ENCODE results near the gene GUK1.

The GUK1 gene, protein sequence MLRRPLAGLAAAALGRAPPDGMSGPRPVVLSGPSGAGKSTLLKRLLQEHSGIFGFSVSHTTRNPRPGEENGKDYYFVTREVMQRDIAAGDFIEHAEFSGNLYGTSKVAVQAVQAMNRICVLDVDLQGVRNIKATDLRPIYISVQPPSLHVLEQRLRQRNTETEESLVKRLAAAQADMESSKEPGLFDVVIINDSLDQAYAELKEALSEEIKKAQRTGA

GRCh38 chr1:228139931-228140723, at the start of gene GUK1:
Gene GUK1, plus strand, starts transcription at chr1:228140279. Its CDS starts 24 bp downstream, at chr1:228140303.
- peak; percentile 89 to 100 (median 99) for DNase-seq

DNA sequence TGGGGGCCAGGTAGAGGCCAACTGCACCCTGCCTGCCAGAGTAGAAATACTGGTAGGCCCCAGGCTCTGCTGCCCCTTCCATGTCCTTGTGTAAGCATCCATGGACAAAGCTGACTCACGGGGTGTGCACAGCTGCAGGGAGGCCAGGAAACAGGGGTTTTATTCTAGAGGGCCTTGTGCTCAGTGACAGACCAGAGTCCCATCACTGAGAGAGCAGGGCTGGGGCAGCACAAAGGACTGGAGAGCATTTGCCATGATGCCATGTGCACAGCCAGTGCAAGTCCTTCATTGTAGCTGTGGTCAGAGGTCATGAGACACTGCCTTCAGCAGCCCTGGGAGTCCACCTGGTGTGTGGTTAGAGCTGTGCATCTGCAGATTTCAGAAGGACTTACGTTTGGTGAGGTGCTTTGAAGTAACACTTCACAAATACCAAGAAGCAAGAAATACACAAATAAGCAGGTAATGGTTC, 49.4 kb upstream of the GUK1 start:
- DNase-seq, result peak in 5 of 58 donors; percentile 23 to 58 (median 36)

GRCh38 chr1:228091084-228091483, 49.0 kb upstream of the GUK1 start:
- DNase-seq, result no peak

- DNase-seq, result no peak
Observed at GRCh38 chr1:228092342-228093049, 47.6 kb upstream of the GUK1 start.

DNA sequence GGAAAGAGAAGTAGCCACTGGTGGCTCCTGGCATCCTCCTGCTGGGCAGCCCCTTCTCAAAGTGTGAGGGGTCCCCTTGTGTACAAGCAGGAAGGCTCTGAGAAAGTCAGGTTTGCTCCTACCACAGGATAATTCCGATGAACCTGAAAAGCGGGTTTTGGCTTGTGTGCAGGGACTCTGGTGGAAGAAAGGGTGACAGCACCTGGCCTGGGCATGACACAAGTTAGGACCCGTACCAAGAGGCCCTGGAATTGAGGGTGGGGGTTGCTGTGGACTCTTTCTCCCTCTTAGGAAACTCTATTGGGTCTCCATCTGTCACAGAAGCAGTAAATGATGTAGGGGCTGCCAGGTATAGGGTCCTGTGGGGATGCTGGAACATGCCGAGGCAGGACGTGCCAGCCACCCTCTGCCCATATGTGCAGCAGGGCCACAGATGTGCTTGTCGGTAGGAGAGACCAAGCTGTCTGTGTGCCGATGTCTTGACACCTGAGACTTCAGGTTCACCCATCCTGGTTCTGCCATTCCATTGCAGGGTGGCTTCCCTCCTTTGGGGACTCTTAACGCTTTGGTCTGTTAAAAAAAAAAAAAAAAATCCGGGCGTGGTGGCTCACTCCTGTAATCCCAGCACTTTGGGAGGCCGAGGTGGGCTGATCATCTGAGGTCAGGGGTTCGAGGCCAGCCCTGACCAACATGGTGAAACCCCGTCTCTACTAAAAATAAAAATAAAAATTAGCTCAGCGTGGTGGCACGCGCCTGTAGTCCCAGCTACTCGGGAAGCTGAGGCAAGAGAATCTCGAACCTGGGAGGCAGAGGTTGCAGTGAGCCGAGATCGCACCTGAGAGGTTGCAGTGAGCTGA, 46.8 kb upstream of the GUK1 start:
- no peak for DNase-seq

DNA sequence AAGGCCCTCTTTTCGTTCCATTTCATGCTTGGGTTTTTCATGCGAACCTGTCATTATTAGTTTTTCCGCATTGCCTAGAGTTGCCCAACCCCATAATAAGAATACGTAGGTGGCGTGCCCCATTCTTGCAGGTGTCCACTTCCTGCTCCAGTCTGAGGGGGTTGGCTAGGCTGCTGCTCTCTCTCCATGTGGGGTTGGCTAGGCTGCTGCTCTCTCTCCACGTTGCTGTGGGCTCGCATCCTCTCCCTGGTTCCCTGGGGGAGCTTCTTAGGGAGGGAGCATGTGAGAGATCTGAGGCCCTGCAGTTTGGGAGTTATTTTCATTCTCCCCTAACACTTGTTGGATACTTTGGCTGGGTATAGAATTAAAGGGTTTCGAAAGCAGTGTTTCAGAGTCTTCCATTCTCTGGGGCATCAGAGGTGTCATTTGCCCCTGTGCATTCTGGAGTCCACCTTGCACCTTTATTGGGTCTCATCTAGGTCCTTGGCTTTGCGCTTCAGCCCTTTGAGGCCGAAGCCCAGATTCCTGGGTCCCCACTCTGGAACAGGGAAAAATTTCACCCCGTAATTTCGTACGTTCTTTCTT, 45.6 kb upstream of the GUK1 start:
- DNase-seq, result no peak

DNA sequence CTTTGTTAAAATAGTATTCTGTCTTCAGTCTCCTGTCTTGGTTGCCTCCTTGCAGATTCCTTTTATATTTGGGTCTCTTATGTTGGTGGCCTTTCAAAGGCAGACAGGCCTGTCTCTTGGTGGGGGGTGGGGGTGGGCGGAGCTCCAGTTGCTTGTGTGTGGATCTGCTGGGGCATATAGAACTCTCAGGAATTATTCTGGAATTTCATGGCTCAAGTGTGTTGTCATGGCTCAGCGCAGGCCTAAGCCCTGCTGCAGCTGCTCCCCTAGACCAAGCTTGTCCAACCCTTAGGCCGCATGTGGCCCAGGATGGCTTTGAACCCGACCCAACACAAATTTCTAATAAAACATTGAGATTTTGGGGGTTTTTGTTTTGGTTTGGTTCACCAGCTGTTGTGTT, 44.9 kb upstream of the GUK1 start:
- DNase-seq, result no peak

DNA sequence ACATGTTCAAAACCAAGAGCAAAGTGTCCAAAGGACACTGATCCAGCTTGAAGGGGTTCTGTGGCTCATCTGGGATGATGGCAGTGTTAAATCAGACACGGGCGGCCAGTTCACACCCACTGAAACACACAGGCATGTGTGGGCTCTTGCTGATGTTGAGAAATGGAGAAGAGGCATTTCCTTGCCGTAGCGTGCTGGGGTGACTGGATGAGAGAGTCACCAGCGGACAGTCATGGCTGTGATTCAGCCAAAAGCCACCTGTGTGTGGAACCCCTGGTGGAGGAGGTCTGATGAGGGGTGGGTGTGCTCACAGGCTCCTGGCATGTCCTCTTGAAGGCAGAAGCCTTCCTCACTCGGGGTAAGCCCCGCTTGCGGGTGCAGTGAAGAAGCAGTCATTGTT, 44.1 kb upstream of the GUK1 start:
- DNase-seq, result no peak

DNA sequence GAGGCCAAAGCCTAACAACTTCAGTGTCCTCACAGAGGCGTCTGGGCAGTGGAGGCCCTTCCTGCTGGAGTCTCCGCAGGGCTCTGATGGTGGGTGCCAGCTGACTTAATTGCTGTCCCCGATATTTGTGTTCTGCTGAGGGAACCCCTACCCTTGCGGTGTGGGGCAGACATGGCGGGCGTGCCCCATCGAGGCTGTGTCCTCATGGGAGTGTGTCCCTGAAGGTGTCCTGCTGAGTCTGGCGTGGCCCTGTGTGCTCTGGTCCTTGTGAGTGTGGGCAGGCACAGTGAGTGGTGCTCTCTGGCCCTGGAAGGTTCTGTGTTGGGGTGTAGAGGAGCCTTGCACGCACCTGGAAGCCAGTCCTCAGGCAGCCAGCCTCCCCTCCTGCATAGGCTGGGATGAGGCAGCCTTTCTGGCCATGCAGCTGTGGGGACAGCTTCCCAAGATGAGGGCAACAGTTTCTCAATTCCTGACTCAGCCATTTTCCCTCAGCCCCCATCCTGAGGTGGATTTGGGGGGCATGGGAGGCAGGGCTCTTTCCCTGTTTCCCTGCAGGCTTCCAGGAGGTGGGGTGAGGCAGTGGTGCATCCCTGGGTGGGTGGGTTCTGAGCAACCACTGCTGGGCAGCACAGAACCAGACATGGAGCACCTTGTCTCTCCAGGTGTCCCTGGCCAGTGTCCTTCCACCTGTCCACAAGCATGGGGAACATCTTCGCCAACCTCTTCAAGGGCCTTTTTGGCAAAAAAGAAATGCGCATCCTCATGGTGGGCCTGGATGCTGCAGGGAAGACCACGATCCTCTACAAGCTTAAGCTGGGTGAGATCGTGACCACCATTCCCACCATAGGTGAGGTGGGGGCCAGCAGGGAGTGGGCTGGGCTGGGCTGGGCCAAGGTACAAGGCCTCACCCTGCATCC, 43.4 kb upstream of the GUK1 start:
- no peak for DNase-seq

- no peak for DNase-seq
Observed at GRCh38 chr1:228097333-228098081, 42.6 kb upstream of the GUK1 start.

DNA sequence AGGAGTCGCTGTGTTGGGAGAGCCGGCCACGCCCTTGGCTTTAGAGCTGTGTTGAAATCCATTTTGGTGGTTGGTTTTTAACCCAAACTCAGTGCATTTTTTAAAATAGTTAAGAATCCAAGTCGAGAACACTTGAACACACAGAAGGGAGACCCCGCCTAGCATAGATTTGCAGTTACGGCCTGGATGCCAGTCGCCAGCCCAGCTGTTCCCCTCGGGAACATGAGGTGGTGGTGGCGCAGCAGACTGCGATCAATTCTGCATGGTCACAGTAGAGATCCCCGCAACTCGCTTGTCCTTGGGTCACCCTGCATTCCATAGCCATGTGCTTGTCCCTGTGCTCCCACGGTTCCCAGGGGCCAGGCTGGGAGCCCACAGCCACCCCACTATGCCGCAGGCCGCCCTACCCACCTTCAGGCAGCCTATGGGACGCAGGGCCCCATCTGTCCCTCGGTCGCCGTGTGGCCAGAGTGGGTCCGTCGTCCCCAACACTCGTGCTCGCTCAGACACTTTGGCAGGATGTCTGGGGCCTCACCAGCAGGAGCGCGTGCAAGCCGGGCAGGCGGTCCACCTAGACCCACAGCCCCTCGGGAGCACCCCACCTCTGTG, 41.7 kb upstream of the GUK1 start:
- DNase-seq, result no peak

DNA sequence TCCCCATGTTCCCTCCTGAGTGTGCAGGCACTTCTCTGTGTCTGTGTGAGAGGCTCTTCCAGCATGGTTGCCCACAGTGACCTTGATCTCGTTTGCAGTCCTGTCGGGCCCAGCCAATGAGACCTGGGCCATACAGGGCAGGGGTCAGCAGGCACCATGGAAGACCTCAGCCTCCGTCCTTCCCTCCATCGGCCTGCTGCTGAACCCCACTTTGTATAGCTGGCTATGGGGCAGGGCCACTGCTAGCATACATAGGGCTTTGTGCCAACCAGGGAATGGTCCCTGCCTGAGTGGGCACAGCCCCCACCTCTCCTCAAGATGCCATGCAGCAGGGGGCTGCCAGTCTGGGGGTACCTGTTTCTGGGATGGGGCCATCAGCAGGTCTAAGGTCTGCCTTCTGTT, 40.7 kb upstream of the GUK1 start:
- no peak for DNase-seq

DNA sequence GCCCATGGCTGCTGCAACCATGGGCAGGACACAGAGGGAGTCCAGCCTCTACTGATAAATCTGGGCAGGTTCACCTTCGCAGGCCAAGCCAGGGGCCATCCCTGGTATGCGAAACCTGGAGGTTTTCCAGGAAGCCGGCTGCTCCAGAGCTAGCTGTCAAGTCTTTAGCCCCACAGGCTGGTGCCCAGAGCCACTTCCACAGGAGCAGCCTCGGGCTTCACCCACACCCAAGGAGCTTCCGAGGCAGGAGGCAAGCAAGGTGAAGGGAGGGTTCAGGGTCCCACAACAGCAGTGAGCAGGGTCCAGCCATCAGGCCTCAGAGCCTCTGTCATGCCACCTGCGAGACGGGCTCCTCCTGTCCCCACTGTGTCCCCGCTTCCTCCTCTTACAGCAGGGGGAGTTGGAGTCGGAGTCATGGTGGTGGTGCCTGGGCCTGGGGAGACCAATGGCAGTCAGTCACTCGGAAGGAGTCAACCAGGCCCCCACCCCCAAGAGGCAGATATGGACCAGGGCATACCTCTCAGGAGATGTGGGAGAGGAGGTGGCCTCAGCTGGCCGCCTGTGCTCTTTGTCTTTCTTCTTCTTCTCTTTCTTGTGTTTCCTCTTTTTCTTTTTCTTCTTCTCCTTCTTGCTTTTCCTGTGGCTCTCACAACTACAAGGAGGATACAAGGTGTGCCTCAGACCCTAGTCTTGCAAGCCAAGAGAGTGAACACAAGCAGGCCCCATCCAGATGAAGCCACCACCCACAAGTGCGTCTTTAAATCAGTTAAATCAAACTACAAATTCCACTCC, 39.1 kb upstream of the GUK1 start:
- DNase-seq, result no peak

DNA sequence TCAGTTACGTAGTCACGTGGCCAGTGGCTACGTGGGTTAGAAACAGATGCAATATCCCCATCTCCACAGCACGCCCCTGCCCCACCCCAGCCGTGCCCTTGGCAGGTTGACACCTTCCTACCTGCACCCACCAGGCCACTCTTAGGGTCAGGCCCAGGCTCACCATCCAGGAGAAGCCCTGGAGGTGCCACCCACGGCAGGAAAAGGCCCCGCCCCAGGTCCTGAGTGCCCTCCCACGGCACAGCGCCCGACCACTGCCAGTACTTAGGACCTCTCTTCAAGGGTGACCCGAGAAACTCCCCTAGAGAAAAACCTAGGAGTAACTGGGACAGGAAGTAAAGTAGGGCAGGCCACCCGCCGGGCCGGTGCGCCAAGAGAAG, 38.5 kb upstream of the GUK1 start:
- no peak for DNase-seq

- peak in 1 of 58 donors; percentile 39 for DNase-seq
Observed at GRCh38 chr1:228101994-228102790, 37.9 kb upstream of the GUK1 start.

GRCh38 chr1:228102791-228103620, 37.1 kb upstream of the GUK1 start, which contains the start of gene C1orf35:
Gene C1orf35, minus strand, starts transcription at chr1:228103325. Its CDS starts 98 bp downstream, at chr1:228103227.
- DNase-seq, result peak; percentile 40 to 93 (median 86)
